Osteoblast (primary cell): ENCODE measurements around the gene FBP1. TPM values are rescaled to one million over a fixed set of nuclear protein-coding genes. Genes with fewer than 3 reads are reported as not detected.

ENCODE experiments used
- DNase-seq: peaks from one replicate; pipeline ENCODE4 v3.0.0; 2011; ENCODE audit warnings: low spot score, mixed read lengths; ENCODE audit not compliant: insufficient read length; ENCODE audit errors: missing footprints
- H2AFZ ChIP-seq: 2 replicates; pipeline ENCODE4 v1.6.0; 2011; ENCODE audit warnings: mild to moderate bottlenecking, low read length
- H3K27ac ChIP-seq: 2 replicates; pipeline ENCODE4 v1.5.1; 2011; ENCODE audit warnings: mild to moderate bottlenecking, low read depth, low read length, moderate library complexity
- H3K27me3 ChIP-seq: 2 replicates; pipeline ENCODE4 v1.6.0; 2012; ENCODE audit warnings: mild to moderate bottlenecking, control low read depth, inconsistent platforms, low read length, moderate library complexity; ENCODE audit not compliant: insufficient read depth
- H3K36me3 ChIP-seq: 2 replicates; pipeline ENCODE4 v1.5.1; 2011; ENCODE audit warnings: mild to moderate bottlenecking, low read length, control low read depth, moderate library complexity; ENCODE audit not compliant: insufficient read depth
- H3K4me1 ChIP-seq: 2 replicates; pipeline ENCODE4 v1.5.1; 2011; ENCODE audit warnings: mild to moderate bottlenecking, low read length, control low read depth, moderate library complexity; ENCODE audit not compliant: insufficient read depth
- H3K4me2 ChIP-seq: 2 replicates; pipeline ENCODE4 v1.6.0; 2011; ENCODE audit warnings: mild to moderate bottlenecking, low read length; ENCODE audit not compliant: insufficient read depth
- H3K4me3 ChIP-seq: fragments of 200-600 bp; sonication (generic); 3 replicates; pipeline ENCODE4 v1.5.1; 2012; ENCODE audit warnings: mild to moderate bottlenecking, low read length, inconsistent platforms; ENCODE audit not compliant: insufficient read depth
- H3K79me2 ChIP-seq: 2 replicates; pipeline ENCODE4 v1.6.0; 2012; ENCODE audit warnings: mild to moderate bottlenecking, low read length, control low read depth, inconsistent platforms; ENCODE audit not compliant: insufficient read depth
- H3K9me3 ChIP-seq: 2 replicates; pipeline ENCODE4 v1.5.1; 2011; ENCODE audit warnings: low read depth, low read length, control low read depth
- H4K20me1 ChIP-seq: 2 replicates; pipeline ENCODE4 v1.6.0; 2012; ENCODE audit warnings: mild to moderate bottlenecking, low read length, control low read depth; ENCODE audit not compliant: insufficient read depth
- total RNA-seq: library from RNA; depleted of rRNA; stranded (reverse); fragments of >200 nt; gene quantifications from 2 replicates; pipeline ENCODE4 v1.2.3, GENCODE V29; 2012
- TF ChIP-seq, protein P1 (sequence below): IDR thresholded peaks from 2 replicates; pipeline ENCODE4 v1.5.1; 2011; ENCODE audit warnings: mild to moderate bottlenecking, low read depth, low read length, moderate library complexity; ENCODE audit errors: extremely low read depth

FBP1 gene
- total RNA-seq, 1 donor: 0.72 TPM

DNA sequence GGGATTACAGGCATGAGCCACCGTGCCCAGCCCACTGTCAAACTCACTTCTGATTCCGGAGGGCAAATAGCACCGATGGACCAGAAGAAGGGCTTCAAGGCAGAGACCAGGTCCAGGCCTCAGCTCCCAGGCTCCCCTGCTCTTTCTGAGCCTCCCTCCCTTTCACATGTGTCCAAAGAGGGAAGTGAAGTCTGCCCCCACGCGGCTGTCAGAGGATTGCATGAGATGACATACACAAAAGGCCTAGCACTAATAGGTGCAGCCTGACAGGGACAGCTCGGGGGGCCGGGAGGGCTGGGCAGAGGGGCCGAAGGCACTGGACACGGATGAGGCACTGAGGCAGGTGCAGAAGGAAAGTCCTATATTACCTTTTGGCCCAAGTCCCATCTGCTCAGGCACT is 16.1 kb downstream of the FBP1 start:
- H3K4me3 ChIP-seq: no peak overlapping the region
- peak; percentile 80 for DNase-seq
- peaks cover 5% of the 10 kb centered on the region for H3K27me3 ChIP-seq
- H3K4me2 ChIP-seq: no peak overlapping the region
- no peak overlapping the region for H3K27ac ChIP-seq
- H3K9me3 ChIP-seq: no peaks in the 10 kb centered on the region
- H3K79me2 ChIP-seq: no peaks in the 10 kb centered on the region
- TF ChIP-seq, protein P1, sequence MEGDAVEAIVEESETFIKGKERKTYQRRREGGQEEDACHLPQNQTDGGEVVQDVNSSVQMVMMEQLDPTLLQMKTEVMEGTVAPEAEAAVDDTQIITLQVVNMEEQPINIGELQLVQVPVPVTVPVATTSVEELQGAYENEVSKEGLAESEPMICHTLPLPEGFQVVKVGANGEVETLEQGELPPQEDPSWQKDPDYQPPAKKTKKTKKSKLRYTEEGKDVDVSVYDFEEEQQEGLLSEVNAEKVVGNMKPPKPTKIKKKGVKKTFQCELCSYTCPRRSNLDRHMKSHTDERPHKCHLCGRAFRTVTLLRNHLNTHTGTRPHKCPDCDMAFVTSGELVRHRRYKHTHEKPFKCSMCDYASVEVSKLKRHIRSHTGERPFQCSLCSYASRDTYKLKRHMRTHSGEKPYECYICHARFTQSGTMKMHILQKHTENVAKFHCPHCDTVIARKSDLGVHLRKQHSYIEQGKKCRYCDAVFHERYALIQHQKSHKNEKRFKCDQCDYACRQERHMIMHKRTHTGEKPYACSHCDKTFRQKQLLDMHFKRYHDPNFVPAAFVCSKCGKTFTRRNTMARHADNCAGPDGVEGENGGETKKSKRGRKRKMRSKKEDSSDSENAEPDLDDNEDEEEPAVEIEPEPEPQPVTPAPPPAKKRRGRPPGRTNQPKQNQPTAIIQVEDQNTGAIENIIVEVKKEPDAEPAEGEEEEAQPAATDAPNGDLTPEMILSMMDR: peak; percentile 45
- H3K36me3 ChIP-seq: no peaks in the 10 kb centered on the region
- H2AFZ ChIP-seq: no peak overlapping the region
- no peaks in the 10 kb centered on the region for H3K4me1 ChIP-seq
- no peaks in the 10 kb centered on the region for H4K20me1 ChIP-seq

GRCh38 chr9:94622087-94622800 is 17.1 kb downstream of the FBP1 start:
- no peak for DNase-seq
- Histone ChIP-seq H3K4me1 (no peaks in the 10 kb centered on the region), H3K27ac (no peak overlapping the region), H4K20me1 (no peaks in the 10 kb centered on the region), H3K9me3 (no peaks in the 10 kb centered on the region), H3K36me3 (no peaks in the 10 kb centered on the region), H2AFZ (no peak overlapping the region), H3K27me3 (peaks cover 8% of the 10 kb centered on the region), H3K4me3 (no peak overlapping the region), H3K79me2 (no peaks in the 10 kb centered on the region), H3K4me2 (no peak overlapping the region)
- TF ChIP-seq, protein P1: no peak

GRCh38 chr9:94619026-94619425 is 20.3 kb downstream of the FBP1 start:
- Histone ChIP-seq H3K79me2 (no peaks in the 10 kb centered on the region), H3K27me3 (peaks cover 8% of the 10 kb centered on the region), H3K27ac (no peak overlapping the region), H3K9me3 (no peaks in the 10 kb centered on the region), H3K36me3 (no peaks in the 10 kb centered on the region), H3K4me2 (no peak overlapping the region), H4K20me1 (no peaks in the 10 kb centered on the region), H3K4me3 (no peak overlapping the region), H3K4me1 (no peaks in the 10 kb centered on the region), H2AFZ (no peak overlapping the region)
- TF ChIP-seq, protein P1: no peak
- DNase-seq: no peak

DNA sequence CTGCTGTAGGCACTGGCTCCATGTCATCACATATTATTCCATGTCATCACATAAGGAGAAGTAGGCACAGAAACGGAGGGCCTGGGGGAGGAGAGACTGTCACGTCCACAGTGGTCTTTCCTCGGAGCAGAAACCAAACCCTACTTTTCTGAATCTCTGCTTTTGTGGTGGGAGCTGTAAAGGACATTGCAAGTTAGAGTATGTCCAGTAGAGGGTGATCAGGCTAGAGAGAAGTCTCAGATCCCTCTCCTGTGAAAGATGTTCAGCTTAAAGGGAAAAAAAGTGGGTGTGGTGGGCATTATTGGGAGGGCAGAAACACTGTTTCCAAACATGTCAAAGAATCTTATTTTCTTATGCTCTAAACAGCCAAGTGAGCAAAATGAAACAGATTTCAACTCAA is 26.3 kb downstream of the FBP1 start:
- H3K79me2 ChIP-seq: no peaks in the 10 kb centered on the region
- no peaks in the 10 kb centered on the region for H4K20me1 ChIP-seq
- TF ChIP-seq, protein P1: peak; percentile 31
- H3K4me1 ChIP-seq: no peaks in the 10 kb centered on the region
- H3K4me2 ChIP-seq: no peak overlapping the region
- H3K27ac ChIP-seq: no peak overlapping the region
- no peak for DNase-seq
- no peaks in the 10 kb centered on the region for H3K9me3 ChIP-seq
- peaks cover 16% of the 10 kb centered on the region for H3K27me3 ChIP-seq
- H2AFZ ChIP-seq: no peak overlapping the region
- H3K4me3 ChIP-seq: no peak overlapping the region
- no peaks in the 10 kb centered on the region for H3K36me3 ChIP-seq
